ENCODE results near the gene SMG6.

Gene SMG6

GRCh38 chr17:2028234-2028614, 275.4 kb downstream of the SMG6 start:
- peaks cover 33 to 43% of the 10 kb centered on the region in 2 experiments for H3K4me1 ChIP-seq (ENCODE audit: control insufficient read depth in 1 of 2, insufficient read depth in 1 of 2, low read depth in 1 of 2, low read length in 1 of 2)
- no peak overlapping the region for H3K27ac ChIP-seq
- H3K27me3 ChIP-seq = peaks cover 80% of the 10 kb centered on the region
- H3K36me3 ChIP-seq = no peaks in the 10 kb centered on the region
- no peaks in the 10 kb centered on the region for H3K9me3 ChIP-seq
- no peak overlapping the region for H3K4me3 ChIP-seq (ENCODE audit: low read depth in 1 of 2, low read length in 1 of 2)
- no peak for TF ChIP-seq CTCF (IDR thresholded peaks at IDR 0.05)

- Histone ChIP-seq H3K4me3 (ENCODE audit: low read depth in 1 of 2, low read length in 1 of 2) (no peak overlapping the region), H3K4me1 (ENCODE audit: control insufficient read depth in 1 of 2, insufficient read depth in 1 of 2, low read depth in 1 of 2, low read length in 1 of 2) (peaks cover 33 to 47% of the 10 kb centered on the region in 2 experiments), H3K9me3 (no peaks in the 10 kb centered on the region), H3K36me3 (no peaks in the 10 kb centered on the region), H3K27ac (no peak overlapping the region), H3K27me3 (peaks cover 86% of the 10 kb centered on the region)
- TF ChIP-seq CTCF (IDR thresholded peaks at IDR 0.05) = no peak
Observed at GRCh38 chr17:2027528-2028233, 275.9 kb downstream of the SMG6 start.

GRCh38 chr17:2025622-2026309, 277.8 kb downstream of the SMG6 start:
- TF ChIP-seq CTCF (IDR thresholded peaks at IDR 0.05) = no peak

GRCh38 chr17:2025220-2025621, 278.4 kb downstream of the SMG6 start, which contains the start of gene RTN4RL1:
RTN4RL1 (minus strand) TSS chr17:2025334; CDS start chr17:2024865, 469 bp downstream.
- H3K4me3 ChIP-seq (ENCODE audit: low read depth in 1 of 2, low read length in 1 of 2) = peak within 1 kb of the TSS; percentile 25 to 57
- no peaks in the 10 kb centered on the region for H3K36me3 ChIP-seq
- H3K27ac ChIP-seq = no peak within 1 kb of the TSS
- no peak for TF ChIP-seq CTCF (IDR thresholded peaks at IDR 0.05)
- peaks cover 100% of the 10 kb centered on the region for H3K27me3 ChIP-seq
- no peaks in the 10 kb centered on the region for H3K9me3 ChIP-seq
- peaks cover 25 to 39% of the 10 kb centered on the region in 2 experiments for H3K4me1 ChIP-seq (ENCODE audit: control insufficient read depth in 1 of 2, insufficient read depth in 1 of 2, low read depth in 1 of 2, low read length in 1 of 2)

More at GRCh38 chr17:2025622-2026309, 277.8 kb downstream of the SMG6 start:
- Histone ChIP-seq H3K9me3 (no peaks in the 10 kb centered on the region), H3K27ac (no peak overlapping the region), H3K4me1 (ENCODE audit: control insufficient read depth in 1 of 2, insufficient read depth in 1 of 2, low read depth in 1 of 2, low read length in 1 of 2) (peaks cover 31 to 44% of the 10 kb centered on the region in 2 experiments), H3K4me3 (ENCODE audit: low read depth in 1 of 2, low read length in 1 of 2) (peak overlapping the region in 1 of 2 experiments; percentile 57), H3K27me3 (peaks cover 100% of the 10 kb centered on the region), H3K36me3 (no peaks in the 10 kb centered on the region)

- Histone ChIP-seq H3K9me3 (no peaks in the 10 kb centered on the region), H3K4me3 (ENCODE audit: low read depth in 1 of 2, low read length in 1 of 2) (peak overlapping the region; percentile 25 to 57), H3K27me3 (peaks cover 100% of the 10 kb centered on the region), H3K27ac (no peak overlapping the region), H3K4me1 (ENCODE audit: control insufficient read depth in 1 of 2, insufficient read depth in 1 of 2, low read depth in 1 of 2, low read length in 1 of 2) (peaks cover 21 to 34% of the 10 kb centered on the region in 2 experiments), H3K36me3 (no peaks in the 10 kb centered on the region)
- no peak for TF ChIP-seq CTCF (IDR thresholded peaks at IDR 0.05)
Observed at GRCh38 chr17:2024572-2025219, 278.9 kb downstream of the SMG6 start.

Measured in neutrophil (primary cell).